DOHH2 (cell line): ENCODE data around the gene MTCH1.
A peak's percentile ranks its signal among the peaks of the same experiment; 100 is the strongest.
"Not testable (repeated sequence)": the region's sequence is repeated elsewhere in the genome, so short reads cannot be mapped to it uniquely, and the experiment has no call there.

ENCODE experiments used
- H3F3A ChIP-seq: fragments of 200-600 bp; sonication (generic), shearing (Covaris generic); 2 replicates; pipeline ENCODE4 v1.6.0; 2016; ENCODE audit warnings: antibody characterized with exemption, mild to moderate bottlenecking; ENCODE audit not compliant: control insufficient read depth, insufficient read depth
- H3K27ac ChIP-seq: fragments of 200-600 bp; sonication (generic); 2 replicates; pipeline ENCODE4 v1.5.1; 2014; ENCODE audit warnings: low read depth, mild to moderate bottlenecking, low read length, moderate library complexity
- H3K27me3 ChIP-seq: fragments of 200-600 bp; sonication (generic); 2 replicates; pipeline ENCODE4 v1.6.1; 2014; ENCODE audit warnings: mild to moderate bottlenecking, low read length, mixed read lengths; ENCODE audit not compliant: control insufficient read depth
- H3K36me3 ChIP-seq: fragments of 200-600 bp; sonication (generic); 2 replicates; pipeline ENCODE4 v1.6.1; 2014; ENCODE audit warnings: mild to moderate bottlenecking, low read length, moderate library complexity, mixed read lengths; ENCODE audit not compliant: control insufficient read depth
- H3K4me1 ChIP-seq: fragments of 200-600 bp; sonication (generic); 2 replicates; pipeline ENCODE4 v1.6.1; 2014; ENCODE audit warnings: mild to moderate bottlenecking, low read length, mixed read lengths; ENCODE audit not compliant: control insufficient read depth
- H3K4me2 ChIP-seq: fragments of 200-600 bp; sonication (generic); 2 replicates; pipeline ENCODE4 v1.6.0; 2014; ENCODE audit warnings: mild to moderate bottlenecking, low read length, moderate library complexity
- H3K4me3 ChIP-seq: fragments of 200-600 bp; sonication (generic); 2 replicates; pipeline ENCODE4 v1.5.1; 2014; ENCODE audit warnings: mild to moderate bottlenecking, low read length, mixed read lengths
- H3K79me2 ChIP-seq: fragments of 200-600 bp; sonication (generic); 2 replicates; pipeline ENCODE4 v1.6.1; 2014; ENCODE audit warnings: mild to moderate bottlenecking, low read length, mixed read lengths; ENCODE audit not compliant: control insufficient read depth
- H3K9me2 ChIP-seq: fragments of 200-600 bp; sonication (generic); replicated peaks from 2 replicates; pipeline ENCODE4 v1.6.1; 2014; ENCODE audit warnings: mild to moderate bottlenecking, low read length, mixed read lengths; ENCODE audit not compliant: control insufficient read depth
- H3K9me3 ChIP-seq: fragments of 200-600 bp; sonication (generic); 2 replicates; pipeline ENCODE4 v1.6.1; 2014; ENCODE audit warnings: antibody characterized with exemption, low read length, mixed read lengths; ENCODE audit not compliant: control insufficient read depth, insufficient read depth
- H4K20me1 ChIP-seq: fragments of 200-600 bp; sonication (generic); 2 replicates; pipeline ENCODE4 v1.6.0; 2014; ENCODE audit warnings: low read depth, mild to moderate bottlenecking, antibody characterized with exemption, low read length, moderate library complexity; ENCODE audit not compliant: control insufficient read depth, insufficient read depth
- EZH2phosphoT487 ChIP-seq: fragments of 200-600 bp; sonication (generic); IDR thresholded peaks from 2 replicates; pipeline ENCODE4 v1.6.1; 2017; ENCODE audit warnings: borderline replicate concordance, mild to moderate bottlenecking, antibody characterized with exemption, low read length, moderate library complexity, mixed read lengths
- TF ChIP-seq, protein P1 (sequence below): fragments of 200-600 bp; sonication (generic); IDR thresholded peaks from one replicate; pipeline ENCODE4 v1.5.1; 2014; ENCODE audit warnings: antibody characterized with exemption, mild to moderate bottlenecking, low read depth, low read length; ENCODE audit not compliant: poor library complexity, severe bottlenecking

Gene MTCH1

DNA sequence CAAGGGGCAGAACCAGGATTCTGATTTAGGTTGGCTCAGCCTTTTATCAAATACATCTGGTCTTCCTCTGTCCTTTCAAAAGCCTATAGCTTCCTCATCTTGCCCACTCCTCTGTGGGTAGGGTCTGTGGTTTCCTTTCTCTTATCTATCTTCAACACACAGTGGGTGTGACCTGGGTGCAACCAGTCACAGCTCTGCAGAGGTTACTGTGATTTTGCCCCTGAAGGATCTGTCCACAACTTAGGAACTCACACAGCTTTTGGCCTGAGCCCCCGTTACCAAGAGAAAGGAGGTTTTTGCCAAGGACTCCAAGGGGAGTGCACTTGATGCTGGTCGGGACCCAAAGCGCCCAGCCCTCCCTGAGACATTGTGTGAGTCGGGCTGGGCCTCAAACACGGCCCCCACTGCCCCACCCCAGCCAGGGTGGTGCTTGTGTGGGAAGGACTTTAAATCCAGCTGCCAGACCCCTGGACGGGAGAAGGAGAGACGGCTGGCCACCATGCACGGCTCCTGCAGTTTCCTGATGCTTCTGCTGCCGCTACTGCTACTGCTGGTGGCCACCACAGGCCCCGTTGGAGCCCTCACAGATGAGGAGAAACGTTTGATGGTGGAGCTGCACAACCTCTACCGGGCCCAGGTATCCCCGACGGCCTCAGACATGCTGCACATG, 31.6 kb downstream of the MTCH1 start, which contains the start of gene PI16:
PI16 (plus strand) TSS at position 477 of the 670 bp plus-strand sequence; CDS start at position 500, 23 bp downstream.
- no peaks in the 10 kb centered on the region for H3K36me3 ChIP-seq
- H3K4me1 ChIP-seq: peaks cover 25% of the 10 kb centered on the region
- peak within 1 kb of the TSS; percentile 33 for H3K4me3 ChIP-seq
- no peaks in the 10 kb centered on the region for H3K79me2 ChIP-seq
- no peaks in the 10 kb centered on the region for H3K9me2 ChIP-seq
- H4K20me1 ChIP-seq: no peaks in the 10 kb centered on the region
- H3K27me3 ChIP-seq: no peaks in the 10 kb centered on the region
- no peaks in the 10 kb centered on the region for H3F3A ChIP-seq
- peak within 1 kb of the TSS; percentile 53 for H3K4me2 ChIP-seq
- no peaks in the 10 kb centered on the region for H3K9me3 ChIP-seq
- TF ChIP-seq EZH2phosphoT487: no peak
- TF ChIP-seq, protein P1, sequence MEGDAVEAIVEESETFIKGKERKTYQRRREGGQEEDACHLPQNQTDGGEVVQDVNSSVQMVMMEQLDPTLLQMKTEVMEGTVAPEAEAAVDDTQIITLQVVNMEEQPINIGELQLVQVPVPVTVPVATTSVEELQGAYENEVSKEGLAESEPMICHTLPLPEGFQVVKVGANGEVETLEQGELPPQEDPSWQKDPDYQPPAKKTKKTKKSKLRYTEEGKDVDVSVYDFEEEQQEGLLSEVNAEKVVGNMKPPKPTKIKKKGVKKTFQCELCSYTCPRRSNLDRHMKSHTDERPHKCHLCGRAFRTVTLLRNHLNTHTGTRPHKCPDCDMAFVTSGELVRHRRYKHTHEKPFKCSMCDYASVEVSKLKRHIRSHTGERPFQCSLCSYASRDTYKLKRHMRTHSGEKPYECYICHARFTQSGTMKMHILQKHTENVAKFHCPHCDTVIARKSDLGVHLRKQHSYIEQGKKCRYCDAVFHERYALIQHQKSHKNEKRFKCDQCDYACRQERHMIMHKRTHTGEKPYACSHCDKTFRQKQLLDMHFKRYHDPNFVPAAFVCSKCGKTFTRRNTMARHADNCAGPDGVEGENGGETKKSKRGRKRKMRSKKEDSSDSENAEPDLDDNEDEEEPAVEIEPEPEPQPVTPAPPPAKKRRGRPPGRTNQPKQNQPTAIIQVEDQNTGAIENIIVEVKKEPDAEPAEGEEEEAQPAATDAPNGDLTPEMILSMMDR: no peak
- H3K27ac ChIP-seq: no peak within 1 kb of the TSS

- Histone ChIP-seq H3K27ac (no peak overlapping the region), H3K4me3 (no peak overlapping the region), H3K9me3 (no peaks in the 10 kb centered on the region), H3F3A (no peaks in the 10 kb centered on the region), H3K27me3 (no peaks in the 10 kb centered on the region), H4K20me1 (no peaks in the 10 kb centered on the region), H3K36me3 (no peaks in the 10 kb centered on the region), H3K4me2 (no peak overlapping the region), H3K9me2 (no peaks in the 10 kb centered on the region), H3K79me2 (no peaks in the 10 kb centered on the region), H3K4me1 (peaks cover 25% of the 10 kb centered on the region)
- TF ChIP-seq, protein P1: no peak
- no peak for TF ChIP-seq EZH2phosphoT487
Observed at GRCh38 chr6:36953931-36954261, 32.1 kb downstream of the MTCH1 start.

GRCh38 chr6:36949636-36950035, 36.4 kb downstream of the MTCH1 start:
- Histone ChIP-seq H3K4me3 (no peak overlapping the region), H3F3A (no peaks in the 10 kb centered on the region), H3K9me2 (no peaks in the 10 kb centered on the region), H4K20me1 (no peaks in the 10 kb centered on the region), H3K27me3 (no peaks in the 10 kb centered on the region; the same call in 1 of the 2 replicates), H3K9me3 (no peaks in the 10 kb centered on the region), H3K36me3 (no peaks in the 10 kb centered on the region), H3K27ac (no peak overlapping the region), H3K4me2 (no peak overlapping the region), H3K79me2 (no peaks in the 10 kb centered on the region), H3K4me1 (peaks cover 15% of the 10 kb centered on the region)
- TF ChIP-seq, protein P1: no peak
- TF ChIP-seq EZH2phosphoT487: no peak

DNA sequence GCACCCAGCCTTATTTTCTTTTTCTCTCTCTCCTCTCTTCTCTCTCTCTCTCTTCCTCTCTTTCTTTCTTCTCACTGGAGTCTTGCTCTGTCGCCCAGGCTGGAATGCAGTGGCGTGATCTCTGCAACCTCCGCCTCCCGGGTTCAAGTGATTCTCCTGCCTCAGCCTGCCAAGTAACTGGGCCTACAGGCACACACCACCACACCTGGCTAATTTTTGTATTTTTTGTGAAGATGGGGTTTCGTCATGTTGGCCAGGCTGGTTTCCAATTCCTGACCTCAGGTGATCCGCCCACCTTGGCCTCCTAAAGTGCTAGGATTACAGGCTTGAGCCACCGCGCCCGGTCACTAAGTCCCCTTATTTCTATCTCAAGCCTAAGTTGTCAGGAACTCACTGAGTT, 36.9 kb downstream of the MTCH1 start:
- H3K4me3 ChIP-seq, H3K9me3 ChIP-seq, H3K4me2 ChIP-seq, H3F3A ChIP-seq, H3K4me1 ChIP-seq, H3K36me3 ChIP-seq, H3K79me2 ChIP-seq, H3K27me3 ChIP-seq, H3K27ac ChIP-seq, H3K9me2 ChIP-seq, H4K20me1 ChIP-seq: not testable (repeated sequence)
